Measurements from ENCODE around the gene IFITM1. TPM values are rescaled to one million over a fixed set of nuclear protein-coding genes. Genes with fewer than 3 reads are reported as not detected.
"Not testable (repeated sequence)": the region's sequence is repeated elsewhere in the genome, so short reads cannot be mapped to it uniquely, and the experiment has no call there.

The IFITM1 gene
- total RNA-seq, 1 donor from 2014 or later, result 13.3 TPM

DNA sequence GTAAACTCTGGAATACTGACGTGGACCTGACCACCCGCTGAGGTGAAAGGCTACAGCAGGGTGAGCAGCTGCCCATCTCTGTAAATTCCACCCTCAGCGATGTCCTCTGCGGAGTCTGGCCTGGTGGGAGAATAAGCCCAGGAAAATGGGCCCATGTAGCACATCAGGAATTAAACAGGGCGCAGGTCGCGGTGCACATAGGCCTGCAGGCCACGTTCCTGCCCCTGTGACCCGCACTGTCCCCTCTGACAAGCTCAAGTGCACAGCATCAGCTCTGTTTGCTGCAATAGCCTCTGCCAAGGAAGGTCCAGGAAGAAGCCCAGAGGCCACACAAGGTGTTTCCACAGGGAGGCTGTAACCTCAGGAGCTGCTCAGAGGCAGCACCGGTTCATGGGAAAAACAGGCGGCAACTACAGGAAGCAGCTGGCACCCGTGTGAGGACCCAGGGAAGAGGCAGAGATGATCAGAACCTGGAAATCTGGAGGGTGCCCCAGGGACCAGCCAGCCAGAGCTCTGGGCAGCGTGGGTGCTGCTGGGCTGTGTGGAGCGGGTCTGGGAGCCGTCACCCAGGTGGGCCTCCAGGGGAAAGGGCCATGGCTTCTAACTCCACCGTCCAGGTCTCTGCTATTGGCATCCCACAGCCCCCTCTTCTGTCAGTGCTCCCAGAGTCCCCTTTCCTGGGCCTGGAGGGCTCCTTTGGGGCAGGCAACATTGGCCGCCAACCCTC, 7.0 kb upstream of the IFITM1 start:
- DNase-seq (ENCODE audit: low spot score), result no peak
- Mint-ChIP-seq H3K4me3 (peak overlapping the region; percentile 67), H3K36me3 (no peaks in the 10 kb centered on the region), H3K4me1 (peaks cover 43% of the 10 kb centered on the region), H3K27me3 (ENCODE audit: insufficient read depth, low read depth) (peaks cover 5% of the 10 kb centered on the region), H3K27ac (peak overlapping the region; percentile 66), H3K9me3 (peaks cover 12% of the 10 kb centered on the region)
- Histone ChIP-seq H3K4me3 (no peak overlapping the region), H3F3A (ENCODE audit: low read depth) (peaks cover 40% of the 10 kb centered on the region), H3K27ac (peak overlapping the region; percentile 6), H3K4me1 (peaks cover 35% of the 10 kb centered on the region), H3K36me3 (no peaks in the 10 kb centered on the region), H3K4me2 (peak overlapping the region; percentile 63), H3K27me3 (peaks cover 5% of the 10 kb centered on the region), H3K9ac (no peak overlapping the region), H2AFZ (replicated peaks) (no peak overlapping the region), H3K9me3 (ENCODE audit: low read depth) (no peaks in the 10 kb centered on the region), H4K20me1 (ENCODE audit: low read depth) (no peaks in the 10 kb centered on the region), H3K79me2 (ENCODE audit: low read depth) (peaks cover 3% of the 10 kb centered on the region)
- TF ChIP-seq EZH2 (IDR thresholded peaks at IDR 0.05), result no peak
- TF ChIP-seq, protein P1, sequence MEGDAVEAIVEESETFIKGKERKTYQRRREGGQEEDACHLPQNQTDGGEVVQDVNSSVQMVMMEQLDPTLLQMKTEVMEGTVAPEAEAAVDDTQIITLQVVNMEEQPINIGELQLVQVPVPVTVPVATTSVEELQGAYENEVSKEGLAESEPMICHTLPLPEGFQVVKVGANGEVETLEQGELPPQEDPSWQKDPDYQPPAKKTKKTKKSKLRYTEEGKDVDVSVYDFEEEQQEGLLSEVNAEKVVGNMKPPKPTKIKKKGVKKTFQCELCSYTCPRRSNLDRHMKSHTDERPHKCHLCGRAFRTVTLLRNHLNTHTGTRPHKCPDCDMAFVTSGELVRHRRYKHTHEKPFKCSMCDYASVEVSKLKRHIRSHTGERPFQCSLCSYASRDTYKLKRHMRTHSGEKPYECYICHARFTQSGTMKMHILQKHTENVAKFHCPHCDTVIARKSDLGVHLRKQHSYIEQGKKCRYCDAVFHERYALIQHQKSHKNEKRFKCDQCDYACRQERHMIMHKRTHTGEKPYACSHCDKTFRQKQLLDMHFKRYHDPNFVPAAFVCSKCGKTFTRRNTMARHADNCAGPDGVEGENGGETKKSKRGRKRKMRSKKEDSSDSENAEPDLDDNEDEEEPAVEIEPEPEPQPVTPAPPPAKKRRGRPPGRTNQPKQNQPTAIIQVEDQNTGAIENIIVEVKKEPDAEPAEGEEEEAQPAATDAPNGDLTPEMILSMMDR (IDR thresholded peaks at IDR 0.05), result no peak
- no peak for TF ChIP-seq EZH2phosphoT487 (IDR thresholded peaks at IDR 0.05)

DNA sequence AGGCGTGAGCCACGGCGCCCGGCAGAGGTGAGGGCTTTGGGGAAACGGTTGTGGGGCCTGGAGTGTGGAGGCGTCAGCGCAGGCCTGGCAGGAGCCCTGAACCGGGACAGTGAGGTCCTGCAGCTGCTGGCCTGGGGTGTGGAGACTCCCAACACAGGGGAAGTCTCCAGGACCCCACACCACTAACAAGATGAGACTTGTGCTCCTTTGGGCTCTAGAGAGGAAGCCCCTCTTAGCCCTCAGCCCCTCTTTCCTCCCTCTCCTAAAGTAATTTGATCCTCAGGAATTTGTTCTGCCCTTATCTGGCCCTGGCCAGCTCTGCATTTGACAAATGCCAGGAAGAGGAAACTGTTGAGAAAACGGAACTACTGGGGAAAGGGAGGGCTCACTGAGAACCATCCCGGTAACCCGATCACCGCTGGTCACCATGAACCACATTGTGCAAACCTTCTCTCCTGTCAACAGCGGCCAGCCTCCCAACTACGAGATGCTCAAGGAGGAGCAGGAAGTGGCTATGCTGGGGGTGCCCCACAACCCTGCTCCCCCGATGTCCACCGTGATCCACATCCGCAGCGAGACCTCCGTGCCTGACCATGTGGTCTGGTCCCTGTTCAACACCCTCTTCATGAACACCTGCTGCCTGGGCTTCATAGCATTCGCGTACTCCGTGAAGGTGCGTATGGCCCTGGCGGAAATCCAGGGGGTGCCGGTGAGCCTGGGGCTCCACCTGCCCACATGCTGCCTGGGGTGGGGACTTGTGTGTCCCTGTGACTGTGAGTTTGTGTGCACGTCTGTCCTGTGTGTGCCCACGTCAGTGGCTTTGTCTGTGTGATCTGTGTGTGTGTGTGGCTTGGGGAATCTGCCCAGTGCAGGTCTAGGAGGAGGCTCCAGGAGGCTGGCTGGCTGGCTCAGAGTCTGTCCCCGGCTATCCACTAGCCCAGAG, 5.8 kb upstream of the IFITM1 start, which contains the start of gene IFITM2:
Gene IFITM2 (plus strand): TSS at position 51 of the 943 bp plus-strand sequence. CDS start 377 bp downstream, at position 428.
- Mint-ChIP-seq H3K4me3 (peak within 1 kb of the TSS; percentile 92), H3K27ac (peak within 1 kb of the TSS; percentile 97), H3K4me1 (peaks cover 54% of the 10 kb centered on the region)
- Histone ChIP-seq H3K27ac (peak within 1 kb of the TSS; percentile 6), H3K4me3 (peak within 1 kb of the TSS; percentile 41), H3K27me3 (peaks cover 10% of the 10 kb centered on the region), H3K4me1 (peaks cover 46% of the 10 kb centered on the region), H3K4me2 (peak within 1 kb of the TSS; percentile 74), H3F3A (ENCODE audit: low read depth) (peaks cover 52% of the 10 kb centered on the region)
- not testable (repeated sequence) for H4K20me1 ChIP-seq (ENCODE audit: low read depth); H2AFZ ChIP-seq (replicated peaks); H3K36me3 ChIP-seq; H3K36me3 Mint-ChIP-seq; H3K9me3 Mint-ChIP-seq; H3K9ac ChIP-seq; H3K9me3 ChIP-seq (ENCODE audit: low read depth); H3K27me3 Mint-ChIP-seq (ENCODE audit: insufficient read depth, low read depth); H3K79me2 ChIP-seq (ENCODE audit: low read depth)
- DNase-seq (ENCODE audit: low spot score), result peak; percentile 86

DNA sequence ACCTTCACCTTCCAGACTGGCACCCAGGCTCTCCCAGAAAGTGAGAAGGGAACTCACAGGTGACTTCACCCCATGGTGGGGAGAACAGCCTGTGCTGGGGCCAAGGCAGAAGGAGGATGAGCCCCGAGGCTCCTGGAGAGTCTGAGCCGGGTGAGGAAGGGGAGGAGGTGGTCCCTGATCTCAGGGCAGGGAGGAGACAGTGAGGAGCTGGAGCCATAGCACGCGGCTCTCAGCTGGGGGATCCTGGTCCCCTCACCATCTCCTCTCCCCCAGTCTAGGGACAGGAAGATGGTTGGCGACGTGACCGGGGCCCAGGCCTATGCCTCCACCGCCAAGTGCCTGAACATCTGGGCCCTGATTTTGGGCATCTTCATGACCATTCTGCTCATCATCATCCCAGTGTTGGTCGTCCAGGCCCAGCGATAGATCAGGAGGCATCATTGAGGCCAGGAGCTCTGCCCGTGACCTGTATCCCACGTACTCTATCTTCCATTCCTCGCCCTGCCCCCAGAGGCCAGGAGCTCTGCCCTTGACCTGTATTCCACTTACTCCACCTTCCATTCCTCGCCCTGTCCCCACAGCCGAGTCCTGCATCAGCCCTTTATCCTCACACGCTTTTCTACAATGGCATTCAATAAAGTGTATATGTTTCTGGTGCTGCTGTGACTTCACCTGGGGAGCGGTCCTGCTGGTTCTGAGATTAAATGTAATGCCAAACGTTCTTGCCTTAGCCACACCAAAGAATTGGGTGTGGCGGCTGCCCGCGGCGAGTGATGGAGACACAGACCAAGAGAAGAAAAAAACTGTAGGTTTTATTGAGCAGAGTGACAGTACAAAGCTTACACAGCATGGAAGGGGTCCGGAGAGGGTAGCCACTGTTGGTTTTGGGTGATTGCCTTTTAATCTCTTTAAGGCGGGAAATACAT, 4.8 kb upstream of the IFITM1 start:
- Histone ChIP-seq H3F3A (ENCODE audit: low read depth) (peaks cover 57% of the 10 kb centered on the region), H3K27me3 (peaks cover 10% of the 10 kb centered on the region), H3K4me1 (peaks cover 55% of the 10 kb centered on the region), H3K4me2 (peak overlapping the region; percentile 74), H3K4me3 (peak overlapping the region; percentile 41)
- not testable (repeated sequence) for DNase-seq (ENCODE audit: low spot score); H2AFZ ChIP-seq (replicated peaks); H3K27me3 Mint-ChIP-seq (ENCODE audit: insufficient read depth, low read depth); H4K20me1 ChIP-seq (ENCODE audit: low read depth); H3K9ac ChIP-seq; H3K27ac ChIP-seq; H3K9me3 Mint-ChIP-seq; H3K36me3 ChIP-seq; H3K79me2 ChIP-seq (ENCODE audit: low read depth); H3K9me3 ChIP-seq (ENCODE audit: low read depth); H3K36me3 Mint-ChIP-seq
- H3K4me3 Mint-ChIP-seq, result peak overlapping the region; percentile 92
- H3K4me1 Mint-ChIP-seq, result peaks cover 63% of the 10 kb centered on the region
- H3K27ac Mint-ChIP-seq, result peak overlapping the region; percentile 13

DNA sequence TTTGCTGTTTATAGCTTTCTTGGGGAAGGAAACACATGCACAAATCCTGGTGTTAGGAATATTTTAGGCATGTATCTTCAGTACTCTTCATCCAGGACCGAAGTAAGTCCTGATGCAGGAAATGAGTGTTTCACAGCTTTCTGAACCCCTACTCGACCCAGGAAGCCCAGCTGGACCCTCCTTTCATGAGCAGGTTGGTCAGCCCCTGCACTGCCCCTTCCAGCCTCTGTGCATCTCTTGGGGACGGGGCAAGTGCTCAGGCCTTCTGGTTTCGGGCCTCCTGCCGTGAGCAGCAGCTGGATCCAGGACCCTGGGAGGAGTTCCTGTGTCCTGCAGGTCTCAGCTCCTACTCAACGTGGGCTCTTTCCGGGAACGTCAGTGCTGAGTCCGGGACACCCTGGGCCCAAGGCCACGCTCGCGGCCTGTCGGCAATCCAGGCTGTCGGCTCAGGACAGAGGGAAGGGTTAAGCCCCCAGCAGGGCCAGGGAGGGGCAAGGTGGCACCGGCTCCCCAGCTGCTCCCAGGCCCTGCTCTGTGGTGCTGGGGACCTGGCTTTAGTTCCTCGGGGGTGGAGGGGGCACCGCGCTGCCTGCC, 3.8 kb upstream of the IFITM1 start:
- H3K9ac ChIP-seq; H2AFZ ChIP-seq (replicated peaks); H3K79me2 ChIP-seq (ENCODE audit: low read depth); H3K27ac Mint-ChIP-seq; H3K36me3 ChIP-seq; H3K27ac ChIP-seq; H3K9me3 ChIP-seq (ENCODE audit: low read depth); H4K20me1 ChIP-seq (ENCODE audit: low read depth); H3K9me3 Mint-ChIP-seq; H3K27me3 Mint-ChIP-seq (ENCODE audit: insufficient read depth, low read depth); H3K36me3 Mint-ChIP-seq; DNase-seq (ENCODE audit: low spot score): not testable (repeated sequence)
- Histone ChIP-seq H3K4me3 (peak overlapping the region; percentile 27), H3K4me2 (peak overlapping the region; percentile 74), H3K4me1 (peaks cover 58% of the 10 kb centered on the region), H3F3A (ENCODE audit: low read depth) (peaks cover 60% of the 10 kb centered on the region), H3K27me3 (peaks cover 19% of the 10 kb centered on the region)
- Mint-ChIP-seq H3K4me1 (peaks cover 67% of the 10 kb centered on the region), H3K4me3 (peak overlapping the region; percentile 92)

DNA sequence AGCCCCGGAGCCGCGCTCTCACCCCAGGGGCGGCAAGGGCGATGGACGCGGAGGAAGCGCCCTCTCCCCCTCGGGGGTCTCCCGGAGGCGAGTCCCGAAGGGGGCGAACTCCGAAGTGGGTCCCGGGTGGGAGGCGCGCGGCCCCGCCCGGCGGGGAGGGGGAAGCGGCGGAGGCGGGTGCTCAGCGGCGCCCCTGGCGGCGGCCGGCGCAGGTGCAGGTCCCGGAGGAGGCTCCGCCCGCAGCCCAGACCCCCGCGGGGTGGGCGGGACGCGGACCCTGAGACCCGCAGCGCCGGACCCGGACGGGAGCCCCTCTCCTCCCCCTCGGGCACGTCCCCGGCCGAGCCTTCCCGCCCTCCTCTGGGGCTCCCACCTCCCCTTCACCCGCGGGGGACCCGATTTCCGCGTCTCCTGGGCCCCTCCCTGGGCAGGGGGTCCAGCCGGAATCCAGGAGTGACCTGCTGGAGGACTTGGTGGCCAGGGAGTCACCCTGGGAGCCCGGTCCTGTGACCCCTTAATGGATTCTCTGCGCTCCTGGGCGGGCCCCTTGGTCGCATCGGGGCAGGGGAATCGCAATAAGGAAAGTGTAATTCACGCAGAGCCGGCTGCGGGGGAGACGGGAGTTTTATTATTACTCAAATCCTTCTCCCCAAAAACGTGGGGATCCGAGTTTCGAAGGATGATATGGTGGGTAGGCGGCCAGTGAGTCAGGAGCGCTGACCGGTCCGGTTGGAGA, 2.7 kb upstream of the IFITM1 start:
- H3K4me3 ChIP-seq, result peak overlapping the region; percentile 30
- not testable (repeated sequence) for H2AFZ ChIP-seq (replicated peaks); H3K36me3 ChIP-seq; H3K9ac ChIP-seq; H3K9me3 ChIP-seq (ENCODE audit: low read depth); H3K79me2 ChIP-seq (ENCODE audit: low read depth); H3K27ac Mint-ChIP-seq; H4K20me1 ChIP-seq (ENCODE audit: low read depth); H3K36me3 Mint-ChIP-seq; H3K9me3 Mint-ChIP-seq; DNase-seq (ENCODE audit: low spot score); H3K27me3 Mint-ChIP-seq (ENCODE audit: insufficient read depth, low read depth); H3K27ac ChIP-seq
- peaks cover 30% of the 10 kb centered on the region for H3K27me3 ChIP-seq
- peaks cover 49% of the 10 kb centered on the region for H3F3A ChIP-seq (ENCODE audit: low read depth)
- peak overlapping the region; percentile 69 for H3K4me2 ChIP-seq
- peak overlapping the region; percentile 74 for H3K4me3 Mint-ChIP-seq
- peaks cover 58% of the 10 kb centered on the region for H3K4me1 ChIP-seq
- H3K4me1 Mint-ChIP-seq, result peaks cover 56% of the 10 kb centered on the region
